Measurements from ENCODE around the gene KIAA1671. TPM values are rescaled to one million over a fixed set of nuclear protein-coding genes. Genes with fewer than 3 reads are reported as not detected.

The KIAA1671 gene
- total and polyA plus RNA-seq, 2 donors (not counting 1 experiment from before 2014, with no cell fraction given): 0.01 to 0.02 TPM

GRCh38 chr22:25021976-25022711, 69.6 kb downstream of the KIAA1671 start:
- intact Hi-C loops (cut with micrococcal nuclease): no loop called here
- H3K4me3 Mint-ChIP-seq: no peak overlapping the region

More at GRCh38 chr22:25021976-25022711, 69.6 kb downstream of the KIAA1671 start:
- Histone ChIP-seq H3K4me2 (replicated peaks; ENCODE audit: low read depth, low read length, poor library complexity, severe bottlenecking) (no peak overlapping the region), H3K27me3 (replicated peaks in 1 of 4; ENCODE audit: control extremely low read depth in 1 of 4, control insufficient read depth in 3 of 4, insufficient read depth in 4 of 4, low read length in 3 of 4) (peaks cover 0 to 8% (median 0%) of the 10 kb centered on the region in 4 experiments), H3K9ac (ENCODE audit: low read length) (no peak overlapping the region), H2AFZ (ENCODE audit: insufficient read depth, low read depth, low read length, poor library complexity, severe bottlenecking) (no peak overlapping the region), H4K20me1 (ENCODE audit: control insufficient read depth, insufficient read depth, low read length, poor library complexity, severe bottlenecking) (no peaks in the 10 kb centered on the region), H3K36me3 (replicated peaks in 1 of 2; ENCODE audit: control extremely low read depth in 1 of 2, control insufficient read depth in 1 of 2, extremely low read depth in 1 of 2, insufficient read depth in 2 of 2, low read length in 1 of 2) (no peaks in the 10 kb centered on the region), H3K4me3 (ENCODE audit: control extremely low read depth in 1 of 5, extremely low read depth in 1 of 5, insufficient read depth in 1 of 5, low read depth in 2 of 5, low read length in 4 of 5) (no peak overlapping the region), H3K4me1 (ENCODE audit: control insufficient read depth in 2 of 2, insufficient read depth in 2 of 2, low read length in 2 of 2) (no peaks in the 10 kb centered on the region), H3K9me3 (ENCODE audit: control extremely low read depth in 1 of 3, control insufficient read depth in 2 of 3, insufficient read depth in 1 of 3, low read length in 2 of 3) (no peaks in the 10 kb centered on the region), H3K27ac (ENCODE audit: low read length in 2 of 2) (no peak overlapping the region), H3K79me2 (ENCODE audit: control insufficient read depth, insufficient read depth, low read length) (no peaks in the 10 kb centered on the region)
- ChIA-PET POLR2A (no interaction called here), CTCF (no interaction called here)
- Mint-ChIP-seq H3K9me3 (ENCODE audit: insufficient read depth) (no peaks in the 10 kb centered on the region), H3K27ac (no peak overlapping the region), H3K4me1 (no peaks in the 10 kb centered on the region), H3K27me3 (peaks cover 25% of the 10 kb centered on the region)
- WGBS (ENCODE audit: insufficient coverage): 96% methylated on average over 10 of the region's 11 CpGs
- TF ChIP-seq EZH2 (IDR thresholded peaks at IDR 0.05; ENCODE audit: borderline replicate concordance, insufficient read depth, low read depth, low read length, poor library complexity, severe bottlenecking) (no peak), CTCF (IDR thresholded peaks at IDR 0.05) (no peak)
- DNase-seq (no peak), ATAC-seq (ENCODE audit: low read depth) (no peak)
